IMR-90 (cell line): ENCODE results near the gene LRRC41. TPM values are rescaled to one million over a fixed set of nuclear protein-coding genes. Genes with fewer than 3 reads are reported as not detected.

Source experiments
- ATAC-seq: fragments of 200-7000 bp; cut with Tn5 transposase; 2 replicates; pipeline ENCODE4 v1.9.1; 2020; ENCODE audit warnings: low read depth, mild to moderate bottlenecking, moderate library complexity
- BruUV-seq: library from RNA; stranded (reverse); fragments of 400-500 nt; replicated peaks from 2 replicates; lab custom pipeline; 2021; lab: Mats Ljungman, UMichigan
- CTCF ChIA-PET: fragments of 300-600 bp; formaldehyde crosslinking; extraction: SDS; loops from one replicate; lab custom pipeline; 2021; ENCODE audit warnings: antibody characterized with exemption; lab: Yijun Ruan, JAX
- POLR2A ChIA-PET: fragments of 300-600 bp; sonication (Branson Sonifier 250); formaldehyde crosslinking; loops from one replicate; lab custom pipeline; 2022; ENCODE audit warnings: antibody characterized with exemption; ENCODE audit not compliant: unreplicated experiment; lab: Charles Lee
- DNase-seq: peaks from one replicate; pipeline ENCODE4 v3.0.0; 2013
- H2AFZ ChIP-seq: replicated peaks from 2 replicates; pipeline ENCODE3; 2013; ENCODE audit warnings: low read length, mild to moderate bottlenecking; ENCODE audit not compliant: poor library complexity
- H2AK5ac ChIP-seq: 2 replicates; pipeline ENCODE4 v1.6.1; 2013; ENCODE audit warnings: low read depth, low read length, inconsistent platforms
- H2AK9ac ChIP-seq: replicated peaks from 2 replicates; pipeline ENCODE3; 2013; ENCODE audit warnings: mild to moderate bottlenecking, low read depth, low read length, moderate library complexity; ENCODE audit not compliant: poor library complexity
- H2BK120ac ChIP-seq: 2 replicates; pipeline ENCODE4 v1.6.1; 2013; ENCODE audit warnings: low read depth, low read length, inconsistent platforms
- H2BK15ac ChIP-seq: 3 replicates; pipeline ENCODE4 v1.6.1; 2013; ENCODE audit warnings: low read depth, low read length, inconsistent platforms
- H2BK20ac ChIP-seq: 2 replicates; pipeline ENCODE4 v1.6.1; 2013; ENCODE audit warnings: low read depth, mild to moderate bottlenecking, inconsistent platforms, low read length, moderate library complexity
- H2BK5ac ChIP-seq: 2 replicates; pipeline ENCODE4 v1.6.1; 2013; ENCODE audit warnings: mild to moderate bottlenecking, low read depth, low read length, inconsistent platforms; ENCODE audit not compliant: poor library complexity, severe bottlenecking
- H3K14ac ChIP-seq: replicated peaks from 2 replicates; pipeline ENCODE4 v1.6.1; 2013; ENCODE audit warnings: low read depth, low read length, inconsistent platforms
- H3K18ac ChIP-seq: 2 replicates; pipeline ENCODE4 v1.6.1; 2013; ENCODE audit warnings: low read depth, low read length, control low read depth
- H3K23ac ChIP-seq: 2 replicates; pipeline ENCODE4 v1.6.1; 2013; ENCODE audit warnings: low read depth, low read length, inconsistent platforms
- H3K27ac ChIP-seq: 2 replicates; pipeline ENCODE4 v1.5.1; 2013; ENCODE audit warnings: mild to moderate bottlenecking, control low read depth, low read length; ENCODE audit not compliant: insufficient read depth
- H3K27me3 ChIP-seq: 2 replicates; pipeline ENCODE4 v1.6.1; 2013; ENCODE audit warnings: low read length; ENCODE audit not compliant: control insufficient read depth, insufficient read depth
- H3K36me3 ChIP-seq: 2 replicates; pipeline ENCODE4 v1.6.1; 2013; ENCODE audit warnings: low read length, mixed read lengths; ENCODE audit not compliant: control insufficient read depth, insufficient read depth
- H3K4ac ChIP-seq: 2 replicates; pipeline ENCODE4 v1.6.1; 2013; ENCODE audit warnings: low read depth, low read length, inconsistent platforms
- H3K4me1 ChIP-seq: 2 replicates; pipeline ENCODE4 v1.6.1; 2013; ENCODE audit warnings: low read length, mixed read lengths; ENCODE audit not compliant: control insufficient read depth, insufficient read depth
- H3K4me2 ChIP-seq: 2 replicates; pipeline ENCODE4 v1.6.1; 2013; ENCODE audit warnings: low read depth, mild to moderate bottlenecking, control low read depth, low read length, moderate library complexity
- H3K4me3 ChIP-seq: 2 replicates; pipeline ENCODE4 v1.5.1; 2013; ENCODE audit warnings: low read depth, mild to moderate bottlenecking, control low read depth, low read length, moderate library complexity; ENCODE audit not compliant: insufficient read depth
- H3K56ac ChIP-seq: 2 replicates; pipeline ENCODE4 v1.6.1; 2013; ENCODE audit warnings: low read length, inconsistent platforms; ENCODE audit not compliant: insufficient read depth; ENCODE audit errors: extremely low read depth
- H3K79me1 ChIP-seq, 2 experiments: 2 replicates each; pipeline ENCODE4 v1.6.1; 2013; ENCODE audit warnings: low read length in 2 of 2, inconsistent platforms in 1 of 2, low read depth in 1 of 2
- H3K9ac ChIP-seq: 2 replicates; pipeline ENCODE4 v1.6.1; 2013; ENCODE audit warnings: low read depth, low read length, control low read depth
- H3K9me1 ChIP-seq: 2 replicates; pipeline ENCODE4 v1.6.1; 2013; ENCODE audit warnings: low read length, inconsistent platforms; ENCODE audit not compliant: insufficient read depth
- H3K9me3 ChIP-seq: 2 replicates; pipeline ENCODE4 v1.6.1; 2013; ENCODE audit warnings: low read length; ENCODE audit not compliant: control insufficient read depth, insufficient read depth
- H4K20me1 ChIP-seq: 2 replicates; pipeline ENCODE4 v1.6.1; 2013; ENCODE audit warnings: low read length, inconsistent platforms; ENCODE audit not compliant: insufficient read depth
- H4K5ac ChIP-seq: 2 replicates; pipeline ENCODE4 v1.6.1; 2013; ENCODE audit warnings: mild to moderate bottlenecking, low read depth, low read length, control low read depth
- H4K8ac ChIP-seq, 2 experiments: 2 replicates each; pipeline ENCODE4 v1.6.1; 2013; ENCODE audit warnings: low read depth in 2 of 2, low read length in 2 of 2, control low read depth in 1 of 2, inconsistent platforms in 1 of 2
- H4K91ac ChIP-seq: 2 replicates; pipeline ENCODE4 v1.6.1; 2013; ENCODE audit warnings: low read depth, low read length, inconsistent platforms; ENCODE audit not compliant: insufficient read depth
- MAFK ChIP-seq: IDR thresholded peaks from 2 replicates; pipeline ENCODE4 v1.6.1; 2012; ENCODE audit warnings: low read depth, low read length, improper control_type of control experiment
- MXI1 ChIP-seq: IDR thresholded peaks from 2 replicates; pipeline ENCODE4 v1.6.1; 2012; ENCODE audit warnings: low read depth, mild to moderate bottlenecking, low read length, moderate library complexity, borderline replicate concordance
- WGBS, 2 experiments: methylation state at CpG; one replicate each; pipeline versions ENCODE4 v1.1.5 to v1.1.7; 2013; ENCODE audit warnings: missing lambda C conversion rate in 2 of 2; ENCODE audit not compliant: insufficient read length in 1 of 2; ENCODE audit errors: extremely low coverage in 2 of 2; 5-methylcytosine and 5-hydroxymethylcytosine counted together
- dilution Hi-C: fragments of 300-500 bp; cut with HindIII; formaldehyde crosslinking; loops from one replicate; pipeline ENCODE4 v1.14.3; 2018; ENCODE audit warnings: low sequenced_read_pairs; ENCODE audit not compliant: unreplicated experiment
- in situ Hi-C: fragments of 300-500 bp; cut with MboI; formaldehyde crosslinking; loops from 3 replicates; pipeline ENCODE4 v1.14.3; 2019; ENCODE audit warnings: low sequenced_read_pairs, inconsistent platforms, mixed read lengths
- intact Hi-C: fragments of 100-400 bp; cut with micrococcal nuclease; formaldehyde crosslinking; loops from 2 replicates; pipeline ENCODE4 v1.10.0; 2022
- polyA plus RNA-seq, 3 experiments: library from polyadenylated mRNA; depleted of rRNA; stranded (reverse); fragments of >200 nt; gene quantifications; 2 replicates each; pipeline ENCODE4 v1.2.3, GENCODE V29; 2012; ENCODE audit warnings: low replicate concordance in 1 of 3
- total RNA-seq: library from RNA; depleted of rRNA; stranded (reverse); fragments of >200 nt; gene quantifications from 2 replicates; pipeline ENCODE4 v1.2.3, GENCODE V29; 2012
- TF ChIP-seq, protein P1 (sequence below): conservative IDR thresholded peaks from 2 replicates; pipeline ENCODE4 v1.5.1; 2012; ENCODE audit warnings: mild to moderate bottlenecking, low read depth, low read length, improper control_type of control experiment

The LRRC41 gene
- total and polyA plus RNA-seq, 2 of the 4 experiments (the other 2 are of a cell fraction), result 67.6 to 83.2 TPM

DNA sequence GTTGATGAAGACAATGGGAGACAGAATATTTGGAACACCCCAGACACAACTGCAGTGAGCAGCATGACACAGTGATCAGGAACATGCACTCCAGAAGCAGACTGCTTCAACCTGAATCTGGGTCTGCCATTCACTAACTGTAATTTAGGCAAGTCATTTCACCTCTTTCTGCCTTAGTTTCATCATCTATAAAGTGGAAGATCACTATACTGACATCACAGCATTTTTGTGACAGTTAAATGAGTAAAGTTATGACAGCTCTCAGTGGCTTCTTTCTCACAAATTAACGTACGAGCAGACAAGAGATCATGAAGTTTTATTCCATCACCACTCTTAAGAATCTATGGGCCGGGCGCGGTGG lies 14.3 kb downstream of the LRRC41 start:
- intact Hi-C loops (no loop called here), in situ Hi-C loops (no loop called here), dilution Hi-C loops (no loop called here)
- H3K27me3 ChIP-seq, result no peaks in the 10 kb centered on the region
- H4K5ac ChIP-seq, result no peak overlapping the region
- H2AK9ac ChIP-seq, result no peak overlapping the region
- H3K4me1 ChIP-seq, result peaks cover 13% of the 10 kb centered on the region
- POLR2A ChIA-PET, result no interaction called here
- no peak overlapping the region for H3K4ac ChIP-seq
- H3K9me3 ChIP-seq, result no peaks in the 10 kb centered on the region
- no peak overlapping the region for H2BK120ac ChIP-seq
- no peak overlapping the region for H3K4me3 ChIP-seq
- peak overlapping the region; percentile 7; the same call in 1 of the 2 replicates for H3K4me2 ChIP-seq
- no peak overlapping the region for H4K91ac ChIP-seq
- TF ChIP-seq MXI1, result no peak
- TF ChIP-seq MAFK, result no peak
- TF ChIP-seq, protein P1, sequence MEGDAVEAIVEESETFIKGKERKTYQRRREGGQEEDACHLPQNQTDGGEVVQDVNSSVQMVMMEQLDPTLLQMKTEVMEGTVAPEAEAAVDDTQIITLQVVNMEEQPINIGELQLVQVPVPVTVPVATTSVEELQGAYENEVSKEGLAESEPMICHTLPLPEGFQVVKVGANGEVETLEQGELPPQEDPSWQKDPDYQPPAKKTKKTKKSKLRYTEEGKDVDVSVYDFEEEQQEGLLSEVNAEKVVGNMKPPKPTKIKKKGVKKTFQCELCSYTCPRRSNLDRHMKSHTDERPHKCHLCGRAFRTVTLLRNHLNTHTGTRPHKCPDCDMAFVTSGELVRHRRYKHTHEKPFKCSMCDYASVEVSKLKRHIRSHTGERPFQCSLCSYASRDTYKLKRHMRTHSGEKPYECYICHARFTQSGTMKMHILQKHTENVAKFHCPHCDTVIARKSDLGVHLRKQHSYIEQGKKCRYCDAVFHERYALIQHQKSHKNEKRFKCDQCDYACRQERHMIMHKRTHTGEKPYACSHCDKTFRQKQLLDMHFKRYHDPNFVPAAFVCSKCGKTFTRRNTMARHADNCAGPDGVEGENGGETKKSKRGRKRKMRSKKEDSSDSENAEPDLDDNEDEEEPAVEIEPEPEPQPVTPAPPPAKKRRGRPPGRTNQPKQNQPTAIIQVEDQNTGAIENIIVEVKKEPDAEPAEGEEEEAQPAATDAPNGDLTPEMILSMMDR, result no peak
- ATAC-seq (no peak), DNase-seq (no peak)
- peaks cover 11% of the 10 kb centered on the region for H3K9me1 ChIP-seq
- H2BK15ac ChIP-seq, result no peak overlapping the region
- peaks cover 33 to 68% of the 10 kb centered on the region in 2 experiments for H3K79me1 ChIP-seq
- H2BK5ac ChIP-seq, result peak overlapping the region; percentile 80
- peak overlapping the region; percentile 79; the same call in 1 of the 2 replicates for H3K14ac ChIP-seq
- H4K8ac ChIP-seq, result peak overlapping the region in 1 of 2 experiments; percentile 46; a peak in 1 of 4 replicates
- H2BK20ac ChIP-seq, result no peak overlapping the region
- no peak overlapping the region for H3K9ac ChIP-seq
- H4K20me1 ChIP-seq, result peaks cover 30% of the 10 kb centered on the region
- H2AFZ ChIP-seq, result no peak overlapping the region
- BruUV-seq, result no TSS peak
- CTCF ChIA-PET, result interaction anchor here (1.4 kb wide), 1 partner anchor 65 kb away, joined by 3 read pairs; no protein-coding TSS in a partner anchor
- no peak overlapping the region for H3K27ac ChIP-seq
- no peak overlapping the region for H2AK5ac ChIP-seq
- peaks cover 37% of the 10 kb centered on the region for H3K36me3 ChIP-seq
- peak overlapping the region; percentile 24; the same call in 1 of the 2 replicates for H3K18ac ChIP-seq
- no peak overlapping the region for H3K56ac ChIP-seq
- 95% methylated on average over 3 of the region's 5 CpGs; no CpG with 5 or more reads in 1 of the 2 experiments for WGBS, 2 experiments
- peak overlapping the region; percentile 75; the same call in 1 of the 2 replicates for H3K23ac ChIP-seq
